ENCODE measurements around the gene DHCR7. TPM values are rescaled to one million over a fixed set of nuclear protein-coding genes. Genes with fewer than 3 reads are reported as not detected.
A peak's percentile ranks its signal among the peaks of the same experiment; 100 is the strongest.

Gene DHCR7
- total RNA-seq, 1 donor from 2014 or later = 35.5 TPM

DNA sequence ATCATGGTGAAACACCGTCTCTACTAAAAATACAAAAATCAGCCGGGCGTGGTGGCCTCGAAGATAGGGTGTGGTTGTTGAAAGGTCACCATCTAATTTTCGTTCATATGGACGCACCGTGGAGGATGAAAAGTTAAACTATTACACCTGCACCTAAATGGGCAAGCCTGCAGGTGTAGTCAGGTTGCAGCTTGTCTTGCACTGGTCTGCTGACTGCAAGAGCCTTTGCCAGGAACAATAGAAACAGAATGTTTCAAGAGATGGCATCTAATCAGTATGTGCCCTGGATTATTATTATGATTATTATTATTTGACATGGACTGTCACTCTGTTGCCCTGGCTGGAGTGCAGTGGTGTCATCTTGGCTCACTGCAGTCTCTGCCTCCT, 5.7 kb upstream of the DHCR7 start:
- Mint-ChIP-seq H3K4me3 (peak overlapping the region; percentile 89), H3K36me3 (ENCODE audit: low read depth) (peaks cover 49% of the 10 kb centered on the region), H3K9me3 (no peaks in the 10 kb centered on the region), H3K27ac (peak overlapping the region; percentile 8), H3K4me1 (peaks cover 49% of the 10 kb centered on the region), H3K27me3 (no peaks in the 10 kb centered on the region)
- intact Hi-C loops (cut with micrococcal nuclease) = loop anchor here (2.0 to 5.0 kb wide), 2 partner anchors 81 to 202 kb away; partner anchors contain the start of gene SHANK2
- TF ChIP-seq, protein P1, sequence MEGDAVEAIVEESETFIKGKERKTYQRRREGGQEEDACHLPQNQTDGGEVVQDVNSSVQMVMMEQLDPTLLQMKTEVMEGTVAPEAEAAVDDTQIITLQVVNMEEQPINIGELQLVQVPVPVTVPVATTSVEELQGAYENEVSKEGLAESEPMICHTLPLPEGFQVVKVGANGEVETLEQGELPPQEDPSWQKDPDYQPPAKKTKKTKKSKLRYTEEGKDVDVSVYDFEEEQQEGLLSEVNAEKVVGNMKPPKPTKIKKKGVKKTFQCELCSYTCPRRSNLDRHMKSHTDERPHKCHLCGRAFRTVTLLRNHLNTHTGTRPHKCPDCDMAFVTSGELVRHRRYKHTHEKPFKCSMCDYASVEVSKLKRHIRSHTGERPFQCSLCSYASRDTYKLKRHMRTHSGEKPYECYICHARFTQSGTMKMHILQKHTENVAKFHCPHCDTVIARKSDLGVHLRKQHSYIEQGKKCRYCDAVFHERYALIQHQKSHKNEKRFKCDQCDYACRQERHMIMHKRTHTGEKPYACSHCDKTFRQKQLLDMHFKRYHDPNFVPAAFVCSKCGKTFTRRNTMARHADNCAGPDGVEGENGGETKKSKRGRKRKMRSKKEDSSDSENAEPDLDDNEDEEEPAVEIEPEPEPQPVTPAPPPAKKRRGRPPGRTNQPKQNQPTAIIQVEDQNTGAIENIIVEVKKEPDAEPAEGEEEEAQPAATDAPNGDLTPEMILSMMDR (IDR thresholded peaks at IDR 0.05) = no peak
- POLR2A ChIA-PET = interaction anchor here (0.6 kb wide), 1 partner anchor 1778 kb away, joined by 17 read pairs; no protein-coding TSS in a partner anchor
- CTCF ChIA-PET = no interaction called here
- DNase-seq = no peak
- no peak for ATAC-seq (ENCODE audit: low read depth)

DNA sequence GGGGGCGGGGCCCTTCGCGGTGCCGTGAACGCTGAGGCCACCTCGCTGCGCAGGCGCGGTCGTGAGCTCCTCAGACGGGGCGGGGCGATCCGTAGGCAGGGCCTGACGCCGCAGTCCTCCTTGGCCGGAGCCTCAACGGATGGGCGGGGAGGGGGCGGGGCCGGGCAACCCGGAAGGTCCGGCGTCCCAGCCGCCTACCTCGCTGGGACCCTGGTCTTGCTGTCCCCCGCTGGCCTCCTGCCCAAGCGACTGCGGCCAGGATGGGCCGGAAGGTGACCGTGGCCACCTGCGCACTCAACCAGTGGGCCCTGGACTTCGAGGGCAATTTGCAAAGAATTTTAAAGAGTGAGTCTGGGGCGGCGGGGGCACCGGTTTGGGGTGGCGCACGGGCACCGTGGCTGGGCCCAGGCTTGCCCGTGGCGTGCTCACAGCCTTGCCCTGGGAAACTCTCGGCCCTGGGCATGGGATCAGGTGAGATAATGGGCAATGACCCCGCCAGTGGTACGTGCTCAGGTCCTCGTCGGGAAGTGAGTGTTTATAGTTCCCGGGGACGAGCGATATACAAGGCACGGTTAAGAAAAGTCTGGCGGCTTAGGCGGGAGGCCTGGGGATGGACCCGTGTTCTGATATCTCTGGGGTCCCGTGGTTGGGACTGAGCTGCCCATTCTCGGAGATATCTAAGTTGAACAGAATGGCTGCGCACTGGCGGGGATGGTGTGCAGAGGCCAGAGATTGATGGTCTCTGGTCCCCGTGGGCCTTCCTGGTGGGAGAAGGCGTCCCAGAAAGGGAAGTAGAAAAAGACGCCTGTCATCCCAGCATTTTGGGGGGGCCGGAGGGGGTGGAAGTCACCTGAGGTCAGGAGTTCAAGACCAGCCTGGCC, 5.1 kb upstream of the DHCR7 start, which contains the start of gene NADSYN1:
NADSYN1 (plus strand) TSS at position 167 of the 881 bp plus-strand sequence; CDS start at position 261, 94 bp downstream.
- peak within 1 kb of the TSS; percentile 89 for H3K4me3 Mint-ChIP-seq
- peaks cover 44% of the 10 kb centered on the region for H3K36me3 Mint-ChIP-seq (ENCODE audit: low read depth)
- no peaks in the 10 kb centered on the region for H3K9me3 Mint-ChIP-seq
- peak within 1 kb of the TSS; percentile 89 for H3K27ac Mint-ChIP-seq
- H3K27me3 Mint-ChIP-seq = no peaks in the 10 kb centered on the region
- POLR2A ChIA-PET = interaction anchor here (0.7 to 1.7 kb wide), 8 partner anchors 9 to 545 kb away, joined by 3 to 6 read pairs (median 3); no protein-coding TSS in a partner anchor
- H3K4me1 Mint-ChIP-seq = peaks cover 51% of the 10 kb centered on the region
- ATAC-seq (ENCODE audit: low read depth) = peak; percentile 73
- TF ChIP-seq, protein P1 (IDR thresholded peaks at IDR 0.05) = no peak
- DNase-seq = peak; percentile 90
- CTCF ChIA-PET = no interaction called here
- intact Hi-C loops (cut with micrococcal nuclease) = loop anchor here (2.0 to 5.0 kb wide), 2 partner anchors 80 to 201 kb away; partner anchors contain the start of gene SHANK2

DNA sequence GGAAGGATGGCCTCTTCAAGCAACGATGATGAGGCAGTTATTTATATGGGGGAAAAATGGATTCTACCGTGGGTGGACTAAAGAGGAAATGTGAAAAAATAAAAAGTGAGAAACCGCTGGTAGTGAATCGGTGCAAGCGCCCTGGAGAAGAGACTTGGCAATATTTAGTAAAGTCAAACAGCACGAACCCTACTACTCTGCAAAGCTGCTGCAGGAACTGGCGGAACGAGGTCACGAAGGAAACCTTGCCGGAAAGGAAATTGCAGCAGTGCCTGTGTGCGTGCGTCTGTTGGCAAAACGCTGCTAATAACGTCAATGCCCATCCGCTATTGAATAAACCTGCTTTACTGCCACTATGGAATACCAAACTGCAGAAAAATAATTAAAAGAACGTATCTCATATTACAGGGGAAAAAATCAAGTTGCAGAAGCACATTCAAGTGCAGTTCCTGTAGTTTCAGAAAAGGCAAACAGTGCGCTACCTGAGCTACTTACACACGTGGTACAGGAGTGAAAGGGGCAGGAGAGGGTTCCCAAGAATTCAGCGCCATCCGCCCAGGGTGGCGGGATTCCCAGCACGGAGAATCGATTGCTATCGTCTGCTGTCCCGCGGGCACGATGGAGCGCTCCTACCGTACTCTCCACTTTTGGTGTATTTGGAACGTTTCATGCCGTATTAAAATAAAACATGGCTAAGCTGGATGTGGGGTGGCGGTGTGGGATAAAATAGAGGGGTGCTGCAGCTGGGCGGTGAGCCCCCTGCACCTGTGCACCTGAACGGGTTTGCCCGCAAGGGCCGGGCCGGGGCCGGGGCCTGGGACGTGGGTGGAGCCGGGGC, 4.2 kb upstream of the DHCR7 start:
- CTCF ChIA-PET = no interaction called here
- no peaks in the 10 kb centered on the region for H3K27me3 Mint-ChIP-seq
- ATAC-seq (ENCODE audit: low read depth) = peak; percentile 7
- DNase-seq = no peak
- H3K9me3 Mint-ChIP-seq = no peaks in the 10 kb centered on the region
- TF ChIP-seq, protein P1 (IDR thresholded peaks at IDR 0.05) = no peak
- H3K36me3 Mint-ChIP-seq (ENCODE audit: low read depth) = peaks cover 35% of the 10 kb centered on the region
- intact Hi-C loops (cut with micrococcal nuclease) = loop anchor here (2.0 to 5.0 kb wide), 2 partner anchors 80 to 200 kb away; partner anchors contain the start of gene SHANK2
- POLR2A ChIA-PET = interaction anchor here (0.7 to 1.7 kb wide), 8 partner anchors 8 to 546 kb away, joined by 3 to 6 read pairs (median 3); no protein-coding TSS in a partner anchor
- H3K4me3 Mint-ChIP-seq = peak overlapping the region; percentile 89
- peaks cover 54% of the 10 kb centered on the region for H3K4me1 Mint-ChIP-seq
- peak overlapping the region; percentile 89 for H3K27ac Mint-ChIP-seq

DNA sequence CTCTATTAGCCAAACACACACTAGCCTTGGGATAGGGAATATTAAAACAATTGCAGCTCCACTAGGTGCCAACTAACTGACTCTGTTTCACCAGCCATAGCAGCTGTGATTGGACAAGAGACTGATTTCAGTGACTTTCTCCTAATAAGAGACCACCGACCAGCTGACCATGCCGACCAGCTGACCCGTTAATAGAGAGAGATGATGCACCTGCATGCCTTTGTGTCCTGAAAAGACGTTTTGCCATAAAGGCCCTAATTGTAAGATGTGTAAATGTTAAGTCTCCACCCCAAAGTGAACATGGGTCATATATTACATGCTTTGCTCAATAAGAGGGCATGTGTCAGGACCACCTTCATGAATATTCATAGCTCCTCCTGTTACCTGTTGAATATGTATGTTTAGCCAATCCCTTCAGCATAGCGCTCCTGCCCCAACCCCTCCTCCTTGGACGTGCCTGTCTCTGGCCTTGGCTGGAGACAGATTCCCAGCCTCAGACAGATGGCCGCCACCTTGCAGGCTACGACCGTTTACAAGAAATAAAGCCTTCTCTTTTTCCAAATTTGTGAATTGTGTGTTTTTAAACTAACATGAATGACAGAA, 3.5 kb upstream of the DHCR7 start:
- TF ChIP-seq, protein P1 (IDR thresholded peaks at IDR 0.05) = no peak
- DNase-seq (no peak), ATAC-seq (ENCODE audit: low read depth) (no peak)
- peak overlapping the region; percentile 89 for H3K4me3 Mint-ChIP-seq
- ChIA-PET POLR2A (interaction anchor here (1.2 to 1.7 kb wide), 2 partner anchors 26 to 334 kb away, joined by 3 to 6 read pairs; no protein-coding TSS in a partner anchor), CTCF (no interaction called here)
- intact Hi-C loops (cut with micrococcal nuclease) = loop anchor here (2.0 to 5.0 kb wide), 2 partner anchors 79 to 199 kb away; partner anchors contain the start of gene SHANK2
- H3K27ac Mint-ChIP-seq = peak overlapping the region; percentile 89
- H3K27me3 Mint-ChIP-seq = no peaks in the 10 kb centered on the region
- peaks cover 32% of the 10 kb centered on the region for H3K36me3 Mint-ChIP-seq (ENCODE audit: low read depth)
- no peaks in the 10 kb centered on the region for H3K9me3 Mint-ChIP-seq
- H3K4me1 Mint-ChIP-seq = peaks cover 61% of the 10 kb centered on the region
